ENCODE results near the gene TOMM5. TPM values are rescaled to one million over a fixed set of nuclear protein-coding genes. Genes with fewer than 3 reads are reported as not detected.

TOMM5 gene
- total RNA-seq, 2 donors from 2014 or later = 110 to 115 TPM

- H3K9me3 ChIP-seq (ENCODE audit: control insufficient read depth, low read length) = no peaks in the 10 kb centered on the region
- DNase-seq = no peak
- peaks cover 19% of the 10 kb centered on the region for H3K4me1 Mint-ChIP-seq
- no peaks in the 10 kb centered on the region for H3K36me3 Mint-ChIP-seq (ENCODE audit: low read depth)
- peak; percentile 45 for TF ChIP-seq CTCF (conservative IDR thresholded peaks at IDR 0.05)
- H3K4me3 ChIP-seq (ENCODE audit: low read length) = no peak overlapping the region
- H3K4me3 Mint-ChIP-seq = no peak overlapping the region
- H3K27me3 Mint-ChIP-seq (ENCODE audit: insufficient read depth) = no peaks in the 10 kb centered on the region
- H3K4me1 ChIP-seq (ENCODE audit: control insufficient read depth, insufficient read depth, low read length) = peaks cover 3% of the 10 kb centered on the region
- H3K27me3 ChIP-seq (ENCODE audit: control insufficient read depth, insufficient read depth, low read length, poor library complexity, severe bottlenecking) = no peaks in the 10 kb centered on the region
- 78 to 100% methylated on average over 2 of the region's 2 CpGs for WGBS, 2 experiments (ENCODE audit: insufficient coverage in 1 of 2, insufficient read length in 1 of 2)
- H3K9me3 Mint-ChIP-seq = no peaks in the 10 kb centered on the region
- no peak overlapping the region for H3K27ac ChIP-seq (ENCODE audit: low read depth, low read length)
- no peak overlapping the region for H3K9ac ChIP-seq (ENCODE audit: extremely low read depth, low read length, poor library complexity, severe bottlenecking)
- H3K27ac Mint-ChIP-seq = no peak overlapping the region
- H3K36me3 ChIP-seq (ENCODE audit: control insufficient read depth, insufficient read depth, low read length) = no peaks in the 10 kb centered on the region
These were observed 30.9 kb upstream of the TOMM5 start for GRCh38 chr9:37623267-37623666.

- Mint-ChIP-seq H3K27ac (no peak overlapping the region), H3K4me3 (no peak overlapping the region), H3K9me3 (no peaks in the 10 kb centered on the region), H3K4me1 (peaks cover 23% of the 10 kb centered on the region), H3K36me3 (ENCODE audit: low read depth) (no peaks in the 10 kb centered on the region), H3K27me3 (ENCODE audit: insufficient read depth) (no peaks in the 10 kb centered on the region)
- no peaks in the 10 kb centered on the region for H3K9me3 ChIP-seq (ENCODE audit: control insufficient read depth, low read length)
- WGBS, 2 experiments (ENCODE audit: insufficient coverage in 1 of 2, insufficient read length in 1 of 2) = 96 to 100% methylated on average over 2 to 4 of the region's 4 CpGs
- H3K4me3 ChIP-seq (ENCODE audit: low read length) = no peak overlapping the region
- H3K4me1 ChIP-seq (ENCODE audit: control insufficient read depth, insufficient read depth, low read length) = peaks cover 3% of the 10 kb centered on the region
- no peaks in the 10 kb centered on the region for H3K27me3 ChIP-seq (ENCODE audit: control insufficient read depth, insufficient read depth, low read length, poor library complexity, severe bottlenecking)
- no peak overlapping the region for H3K27ac ChIP-seq (ENCODE audit: low read depth, low read length)
- no peak for DNase-seq
- TF ChIP-seq CTCF (conservative IDR thresholded peaks at IDR 0.05) = no peak
- H3K36me3 ChIP-seq (ENCODE audit: control insufficient read depth, insufficient read depth, low read length) = no peaks in the 10 kb centered on the region
- no peak overlapping the region for H3K9ac ChIP-seq (ENCODE audit: extremely low read depth, low read length, poor library complexity, severe bottlenecking)
These were observed 30.1 kb upstream of the TOMM5 start for GRCh38 chr9:37622462-37622861.

DNA sequence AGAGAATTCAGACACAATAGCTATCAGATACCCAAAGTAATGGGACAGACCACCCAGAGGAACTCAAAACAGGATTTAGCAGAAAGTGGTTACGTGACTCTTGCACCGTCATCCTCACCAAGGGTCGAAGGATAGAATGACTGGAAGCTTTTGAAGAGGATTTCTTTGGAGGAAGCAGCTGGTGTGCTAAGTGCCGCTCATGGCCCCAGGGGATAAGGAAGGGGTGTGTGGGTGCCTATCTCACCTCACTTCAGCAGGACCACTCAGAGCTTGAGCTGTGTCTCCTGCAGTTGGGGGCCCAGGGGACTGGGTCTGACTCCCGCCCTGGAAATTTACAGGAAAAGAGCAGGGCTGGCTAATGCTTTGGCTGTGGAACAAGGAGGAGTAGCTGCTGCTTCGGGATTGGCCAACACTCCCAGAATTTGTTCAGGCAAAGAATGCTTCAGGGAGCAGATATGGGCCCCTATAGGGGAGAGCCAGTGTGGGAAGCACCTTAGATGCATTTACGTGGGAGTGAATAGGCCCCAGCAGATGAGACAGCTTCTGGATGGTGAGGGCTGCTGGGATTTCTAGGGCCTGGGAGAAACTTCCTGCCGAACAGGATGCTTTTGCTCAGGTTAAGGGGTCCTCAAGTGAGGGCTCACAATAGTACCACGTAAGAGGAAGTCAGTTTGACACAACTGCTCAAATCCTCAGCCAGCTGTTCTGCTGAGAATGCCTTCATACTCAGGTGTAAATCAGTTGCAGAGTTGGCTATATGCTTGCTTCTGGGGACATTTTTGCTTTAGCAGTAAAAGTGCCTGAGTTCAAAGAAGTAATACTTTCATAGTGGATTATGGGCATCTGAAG is 29.1 kb upstream of the TOMM5 start:
- no peaks in the 10 kb centered on the region for H3K27me3 Mint-ChIP-seq (ENCODE audit: insufficient read depth)
- Histone ChIP-seq H3K9me3 (ENCODE audit: control insufficient read depth, low read length) (no peaks in the 10 kb centered on the region), H3K4me3 (ENCODE audit: low read length) (no peak overlapping the region), H3K9ac (ENCODE audit: extremely low read depth, low read length, poor library complexity, severe bottlenecking) (no peak overlapping the region), H3K36me3 (ENCODE audit: control insufficient read depth, insufficient read depth, low read length) (no peaks in the 10 kb centered on the region), H3K27me3 (ENCODE audit: control insufficient read depth, insufficient read depth, low read length, poor library complexity, severe bottlenecking) (no peaks in the 10 kb centered on the region), H3K4me1 (ENCODE audit: control insufficient read depth, insufficient read depth, low read length) (peaks cover 3% of the 10 kb centered on the region), H3K27ac (ENCODE audit: low read depth, low read length) (no peak overlapping the region)
- no peaks in the 10 kb centered on the region for H3K36me3 Mint-ChIP-seq (ENCODE audit: low read depth)
- H3K27ac Mint-ChIP-seq = no peak overlapping the region
- DNase-seq = no peak
- no peak for TF ChIP-seq CTCF (conservative IDR thresholded peaks at IDR 0.05)
- H3K4me3 Mint-ChIP-seq = no peak overlapping the region
- no peaks in the 10 kb centered on the region for H3K9me3 Mint-ChIP-seq
- peaks cover 19% of the 10 kb centered on the region for H3K4me1 Mint-ChIP-seq
- WGBS, 2 experiments (ENCODE audit: insufficient coverage in 1 of 2, insufficient read length in 1 of 2) = 74 to 82% methylated on average over 6 to 9 of the region's 9 CpGs

Data from endodermal cell (in vitro differentiated cells).